SKM-1 treated with dmso at 0.1 percent for 144 hours (cell line): Measurements from ENCODE around the gene NACA2.
"Not testable (repeated sequence)": the region's sequence is repeated elsewhere in the genome, so short reads cannot be mapped to it uniquely, and the experiment has no call there.

ENCODE experiments used
- DNase-seq: peaks from one replicate; lab custom pipeline; 2025; ENCODE audit not compliant: unreplicated experiment; lab: John Stamatoyannopoulos, UW

Gene NACA2

DNA sequence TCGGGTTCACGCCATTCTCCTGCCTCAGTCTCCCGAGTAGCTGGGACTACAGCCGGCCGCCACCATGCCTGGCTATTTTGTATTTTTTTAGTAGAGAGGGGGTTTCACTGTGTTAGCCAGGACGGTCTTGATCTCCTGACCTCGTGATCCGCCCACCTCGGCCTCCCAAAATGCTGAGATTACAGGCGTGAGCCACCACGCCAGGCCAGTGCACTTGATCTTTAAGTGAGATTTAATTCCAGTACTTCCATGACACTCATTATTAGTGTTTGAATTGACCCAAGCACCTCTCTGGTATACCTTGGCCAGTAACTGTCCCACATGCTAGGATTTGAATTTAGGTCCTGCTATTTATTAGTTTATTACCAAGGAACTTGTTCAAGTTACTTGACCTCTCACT lies 38.5 kb downstream of the NACA2 start:
- DNase-seq = not testable (repeated sequence)

DNA sequence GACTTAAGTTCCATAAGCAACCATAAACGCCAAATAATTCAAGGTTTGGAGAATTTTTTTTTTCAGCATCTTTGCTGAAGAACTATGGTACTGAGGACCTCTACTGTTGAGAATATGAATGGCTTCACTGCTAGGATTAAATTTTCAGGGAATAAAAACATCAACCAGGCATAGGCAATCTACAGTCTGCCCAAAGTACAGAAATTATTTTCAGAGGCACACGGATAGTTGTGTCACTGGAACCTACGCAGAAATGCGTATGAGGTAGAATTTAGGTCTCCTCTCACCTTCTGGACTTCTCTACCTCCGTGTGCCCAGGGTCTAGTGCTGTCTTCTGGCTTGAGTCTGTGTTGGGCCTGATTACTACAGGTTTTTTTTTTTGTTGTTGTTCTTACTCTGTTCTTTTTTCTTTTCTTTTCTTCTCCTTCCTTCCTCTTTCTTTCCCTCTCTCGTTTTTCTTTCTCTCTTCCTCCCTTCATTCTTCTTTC lies 39.7 kb downstream of the NACA2 start:
- peak; percentile 51 for DNase-seq

DNA sequence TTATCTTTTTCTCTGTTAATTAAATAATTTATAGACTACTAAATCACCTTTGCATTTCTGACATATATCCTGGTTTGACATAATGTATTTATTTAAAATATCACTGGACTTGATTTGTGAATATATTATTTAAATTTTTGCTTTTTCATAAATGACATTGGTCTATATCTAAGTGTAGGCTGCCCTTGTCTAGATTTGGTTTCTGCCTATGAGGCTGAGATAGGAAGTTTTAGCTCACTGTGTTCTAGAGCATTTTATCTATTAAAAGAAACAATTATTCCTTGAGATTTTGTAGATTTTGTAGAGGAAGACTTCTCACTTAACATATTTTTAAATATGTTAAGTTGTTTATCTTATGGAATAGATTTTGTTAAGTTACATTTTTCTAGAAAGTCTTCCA lies 43.9 kb downstream of the NACA2 start:
- no peak for DNase-seq

DNA sequence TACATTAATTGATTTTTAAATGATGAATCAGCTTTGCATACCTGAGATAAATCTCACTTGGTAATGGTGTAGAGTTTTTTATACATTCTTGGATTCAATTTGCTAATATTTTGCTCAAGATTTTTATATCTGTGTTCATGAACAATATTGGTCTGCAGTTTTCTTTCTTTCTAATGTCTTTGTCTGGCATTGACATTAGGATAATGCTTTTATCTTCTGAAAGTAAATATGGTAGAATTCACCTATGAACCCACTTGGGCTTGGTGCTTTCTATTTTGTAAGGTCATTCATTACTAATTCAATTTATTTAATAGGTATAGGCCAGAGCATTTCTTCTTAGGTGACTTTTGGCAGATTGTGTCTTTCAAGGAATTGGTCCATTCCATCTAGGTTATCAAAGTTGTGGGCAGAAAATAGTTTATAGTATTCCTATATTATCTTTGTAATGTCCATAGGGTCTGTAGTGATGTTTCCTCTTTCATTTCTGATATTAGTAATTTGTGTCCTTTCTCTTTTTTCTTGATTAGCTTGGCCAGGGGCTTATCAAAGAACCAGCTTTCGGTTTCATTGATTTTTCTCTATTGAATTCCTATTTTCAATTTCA lies 45.6 kb downstream of the NACA2 start:
- DNase-seq = no peak

DNA sequence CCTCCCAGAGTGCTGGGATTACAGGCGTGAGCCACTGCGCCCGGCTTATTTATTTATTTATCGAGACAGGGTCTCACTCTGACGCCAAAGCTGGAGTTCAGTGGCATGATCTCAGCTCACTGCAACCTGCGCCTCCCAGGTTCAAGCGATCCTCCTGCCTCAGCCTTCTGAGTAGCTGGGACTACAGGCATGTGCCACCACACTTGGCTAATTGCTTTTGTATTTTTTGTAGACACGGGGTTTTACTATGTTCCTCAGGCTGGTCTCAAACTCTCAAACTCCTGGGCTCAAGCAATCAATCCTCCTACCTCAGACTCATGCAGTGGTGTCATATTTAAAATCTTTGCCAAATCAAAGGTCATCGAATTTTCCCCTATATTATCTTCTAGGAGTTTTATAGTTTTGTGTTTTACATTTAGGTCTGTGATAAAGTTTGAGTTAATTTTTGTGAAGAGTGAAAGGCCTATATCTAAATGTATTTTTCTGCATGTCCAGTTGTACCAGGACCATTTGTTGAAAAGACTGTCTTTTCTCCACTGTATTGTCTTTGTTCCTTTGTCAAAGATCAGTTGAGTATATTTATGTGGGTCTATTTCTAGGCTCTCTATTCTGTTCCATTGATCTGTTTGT lies 47.1 kb downstream of the NACA2 start:
- DNase-seq = no peak

DNA sequence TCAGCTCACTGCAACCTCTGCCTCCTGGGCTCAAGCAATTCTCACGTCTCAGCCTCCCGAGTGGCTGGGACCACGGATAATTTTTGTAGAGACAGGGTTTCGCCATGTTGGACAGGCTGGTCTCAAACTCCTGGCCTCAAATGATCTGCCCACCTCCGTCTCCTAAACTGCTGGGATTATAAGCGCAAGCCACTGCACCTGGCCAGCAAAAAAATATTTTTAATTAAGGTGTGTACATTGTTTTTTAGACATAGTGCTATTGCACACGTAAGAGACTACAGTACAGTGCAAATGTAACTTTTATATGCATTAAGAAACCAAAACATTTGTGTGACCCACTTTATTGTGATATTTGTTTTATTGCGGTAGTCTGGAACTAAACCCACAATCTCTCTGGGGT lies 49.0 kb downstream of the NACA2 start:
- DNase-seq = no peak

DNA sequence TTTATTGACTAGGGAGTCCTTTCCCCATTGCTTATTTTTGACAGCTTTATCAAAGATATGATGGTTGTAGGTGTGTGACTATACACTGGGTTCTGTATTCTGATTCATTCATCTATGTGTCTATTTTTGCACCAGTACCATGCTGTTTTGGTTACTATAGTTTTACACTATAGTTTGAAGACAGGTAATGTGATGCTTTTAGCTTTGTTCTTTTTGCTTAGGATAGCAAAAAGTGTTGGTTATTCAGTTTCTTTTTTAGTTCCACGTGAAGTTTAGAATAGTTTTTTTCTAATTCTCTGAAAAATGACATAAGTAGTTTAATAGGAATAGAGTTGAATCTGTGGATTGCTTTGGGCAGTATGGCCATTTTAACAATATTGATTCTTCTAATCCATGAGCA lies 50.1 kb downstream of the NACA2 start:
- no peak for DNase-seq
